HG03432 (cell line): ENCODE results near the gene DNAH7.

ENCODE experiments used
- ATAC-seq: cut with Tn5 transposase; IDR thresholded peaks from one replicate; pipeline ENCODE4 v1.9.1; 2021; ENCODE audit warnings: mild to moderate bottlenecking, moderate library complexity; ENCODE audit not compliant: unreplicated experiment

The DNAH7 gene

DNA sequence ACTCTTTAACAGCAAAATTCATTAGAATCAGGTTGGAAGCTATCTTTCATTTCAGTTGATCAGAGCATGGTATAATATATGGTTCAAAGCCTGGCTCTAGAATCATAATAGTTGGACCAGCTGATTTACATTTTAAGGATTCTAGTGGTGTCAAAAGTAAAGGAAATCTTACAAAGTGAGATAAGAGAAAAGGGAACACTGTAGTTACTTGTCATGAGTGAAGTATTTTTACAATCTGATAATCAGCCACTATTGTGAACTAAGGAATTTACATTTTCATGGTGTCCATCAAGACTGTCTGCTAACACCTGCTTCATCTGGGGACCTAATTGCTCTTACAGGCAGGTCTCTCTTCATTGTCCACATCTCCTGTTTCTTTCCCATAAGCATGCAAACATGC lies 250.5 kb downstream of the DNAH7 start:
- ATAC-seq, result no peak

DNA sequence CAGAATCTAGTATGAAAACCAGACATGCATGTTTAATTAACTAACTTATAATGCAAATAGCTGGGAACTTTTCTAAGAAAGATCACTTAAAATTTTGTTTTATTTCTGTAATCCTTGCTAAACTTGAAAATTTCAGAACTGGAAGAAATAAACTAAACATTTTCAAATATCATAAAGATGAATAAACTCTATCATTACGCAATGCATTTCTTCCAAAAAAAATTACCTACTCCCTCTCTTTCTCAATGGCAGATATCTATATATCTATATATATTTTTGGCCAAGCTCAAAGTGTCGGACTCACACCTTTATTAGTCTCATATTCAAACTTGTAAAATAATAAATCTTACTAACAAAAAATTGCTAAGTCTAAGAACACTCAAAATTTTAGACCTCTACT lies 253.6 kb downstream of the DNAH7 start:
- no peak for ATAC-seq

DNA sequence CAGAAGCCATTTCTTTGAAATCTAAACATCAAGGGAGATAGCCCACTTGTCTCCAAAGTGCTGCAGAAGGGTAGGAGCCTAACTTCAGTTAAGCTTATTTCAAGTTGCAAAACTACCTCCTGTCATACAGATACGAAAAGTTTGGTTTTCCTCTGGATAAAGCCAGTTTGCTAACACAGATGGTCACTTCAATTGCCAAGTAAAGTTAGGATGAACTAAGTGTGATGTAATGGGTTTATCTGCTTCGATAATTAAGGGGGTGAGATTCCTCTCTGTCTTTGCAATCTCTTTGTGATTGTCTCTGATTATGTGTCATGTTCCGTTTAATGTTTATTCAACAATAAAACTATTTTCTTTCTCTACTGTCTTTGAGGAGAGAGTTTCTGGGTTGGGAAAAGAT lies 255.2 kb downstream of the DNAH7 start:
- ATAC-seq, result no peak

DNA sequence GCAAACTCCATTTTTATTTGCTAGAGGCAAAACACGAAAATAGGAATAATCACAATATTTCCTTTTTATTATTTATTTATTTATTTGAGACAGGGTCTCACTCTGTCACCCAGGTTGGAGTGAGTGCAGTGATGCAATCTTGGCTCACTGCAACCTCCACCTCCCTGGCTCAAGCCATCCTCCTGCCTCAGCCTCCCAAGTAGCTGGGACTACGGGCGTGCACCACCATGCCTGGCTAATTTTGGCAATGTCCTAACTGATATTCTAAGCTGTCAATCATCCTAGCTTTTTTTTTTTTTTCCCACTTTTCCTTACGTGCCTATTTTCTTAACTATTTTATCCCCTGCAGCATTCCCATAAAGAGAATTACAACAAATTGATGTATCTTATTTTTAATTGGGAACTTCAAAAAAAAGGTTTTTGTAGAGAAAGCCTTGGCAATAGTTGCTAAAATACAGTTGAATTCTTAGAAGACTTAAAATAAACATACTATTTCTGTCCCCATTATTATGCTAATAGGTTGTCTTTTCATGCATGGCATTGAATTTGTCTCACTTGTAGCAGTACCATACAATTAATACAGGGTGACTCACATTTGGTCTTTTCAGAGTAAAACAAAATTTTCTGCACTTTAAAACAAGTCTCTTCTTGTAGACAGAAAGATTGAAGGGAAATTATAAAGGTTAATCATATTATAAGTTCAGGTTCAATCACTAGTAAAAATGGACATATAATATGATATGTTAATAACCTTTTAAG lies 258.1 kb downstream of the DNAH7 start:
- ATAC-seq, result no peak

DNA sequence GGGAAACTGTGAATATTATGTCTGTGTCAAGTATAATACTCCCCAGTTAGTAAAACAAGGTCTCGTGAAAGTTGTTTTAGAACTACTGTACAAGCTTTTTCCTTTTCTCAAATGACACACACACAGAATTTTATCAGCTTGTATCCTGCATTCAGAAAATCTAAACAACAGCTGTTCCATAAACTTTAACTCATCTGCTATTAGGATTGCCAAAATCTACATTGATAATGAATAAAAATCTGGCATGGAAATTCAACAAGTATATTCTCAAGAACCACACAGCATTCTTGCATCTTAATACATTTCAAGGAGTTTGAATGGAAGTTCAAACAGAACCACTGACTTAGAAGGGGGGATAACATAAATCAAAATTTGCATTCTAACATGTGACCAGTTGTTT lies 260.4 kb downstream of the DNAH7 start:
- ATAC-seq, result no peak

DNA sequence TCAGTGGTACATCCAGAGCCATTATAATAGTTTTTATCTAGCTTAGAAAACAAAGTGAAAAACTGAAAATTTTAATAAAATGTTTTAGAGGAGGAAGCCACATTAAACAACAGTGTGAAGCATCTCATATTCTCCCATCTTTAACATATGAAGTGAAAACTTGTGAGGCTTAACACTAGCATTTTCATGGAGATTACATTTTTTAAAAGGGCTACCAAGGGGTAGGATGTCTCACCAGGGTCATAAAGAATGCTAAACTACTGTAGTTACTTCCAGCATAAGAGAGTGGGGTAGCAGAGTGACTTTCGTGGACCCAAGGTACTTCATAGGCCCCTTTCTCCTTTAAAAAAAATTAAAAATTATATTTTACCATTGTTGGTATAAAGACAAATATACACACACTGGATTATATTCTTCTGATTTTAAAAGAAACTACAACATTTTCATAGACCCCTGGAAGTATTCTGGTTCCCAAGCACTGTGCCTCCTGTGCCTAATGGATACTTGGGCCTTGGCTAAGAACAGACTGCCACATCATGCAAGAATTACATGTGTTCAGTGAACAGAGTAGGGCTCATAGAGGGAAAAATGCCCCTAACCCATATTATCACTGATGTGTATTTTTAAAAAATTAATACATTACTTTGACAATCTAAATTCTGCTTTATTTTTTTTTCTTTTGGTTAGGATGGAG lies 263.2 kb downstream of the DNAH7 start:
- no peak for ATAC-seq

DNA sequence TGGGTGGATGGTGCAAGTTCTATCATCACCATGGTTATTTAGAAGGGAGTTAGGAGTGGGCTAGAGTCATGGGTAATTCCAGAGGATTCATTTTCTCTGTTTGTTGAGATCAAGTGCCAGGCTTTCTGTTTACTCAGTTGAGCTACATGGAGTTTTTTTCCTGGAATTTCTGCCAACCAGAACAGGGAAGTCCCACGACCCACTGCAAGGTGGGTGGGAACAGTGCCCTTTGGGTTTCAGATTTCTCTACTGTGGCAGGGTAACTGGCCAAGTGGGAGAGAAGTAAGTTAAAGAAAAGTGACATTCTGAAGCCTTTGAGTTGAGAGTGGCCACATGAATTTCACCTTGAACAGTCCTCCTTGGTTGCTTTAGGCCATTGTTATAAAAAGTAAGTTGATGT lies 272.8 kb downstream of the DNAH7 start:
- no peak for ATAC-seq

DNA sequence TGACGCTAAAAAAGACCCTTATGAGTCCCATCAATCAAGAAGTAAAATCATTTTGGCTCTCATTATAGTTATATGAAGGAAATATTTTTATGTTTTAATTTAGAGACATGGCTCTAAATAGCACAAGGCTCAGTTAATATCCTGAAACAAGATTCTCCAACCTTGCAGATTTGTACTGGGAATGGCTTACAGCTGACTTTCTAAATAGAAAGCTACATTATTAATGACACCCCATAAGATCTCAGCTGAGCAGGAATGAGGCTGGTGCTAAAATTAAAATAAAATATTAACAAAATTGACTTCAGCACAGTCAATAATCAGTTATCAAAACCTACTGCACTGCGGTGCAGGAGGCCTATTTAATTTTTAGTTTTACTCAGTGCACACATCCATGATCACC lies 274.8 kb downstream of the DNAH7 start:
- ATAC-seq, result no peak

DNA sequence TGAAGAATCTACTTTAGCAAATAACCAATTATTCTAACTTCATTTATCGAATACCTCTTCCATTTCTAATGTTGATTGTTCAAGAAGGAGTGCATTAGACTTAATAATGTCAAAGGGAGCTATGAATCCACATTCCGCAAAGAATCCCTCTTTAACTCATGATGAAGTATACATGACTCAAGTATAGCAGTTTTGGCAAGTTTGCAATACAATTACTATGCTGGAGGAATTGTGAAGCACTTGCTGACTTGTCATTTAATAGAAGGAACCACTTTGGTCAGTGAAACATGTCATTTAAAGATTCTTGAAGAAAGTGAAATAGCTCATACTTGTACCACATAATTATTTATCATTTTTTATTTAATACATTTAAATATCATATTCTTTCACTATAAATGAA lies 286.5 kb downstream of the DNAH7 start:
- ATAC-seq, result no peak

DNA sequence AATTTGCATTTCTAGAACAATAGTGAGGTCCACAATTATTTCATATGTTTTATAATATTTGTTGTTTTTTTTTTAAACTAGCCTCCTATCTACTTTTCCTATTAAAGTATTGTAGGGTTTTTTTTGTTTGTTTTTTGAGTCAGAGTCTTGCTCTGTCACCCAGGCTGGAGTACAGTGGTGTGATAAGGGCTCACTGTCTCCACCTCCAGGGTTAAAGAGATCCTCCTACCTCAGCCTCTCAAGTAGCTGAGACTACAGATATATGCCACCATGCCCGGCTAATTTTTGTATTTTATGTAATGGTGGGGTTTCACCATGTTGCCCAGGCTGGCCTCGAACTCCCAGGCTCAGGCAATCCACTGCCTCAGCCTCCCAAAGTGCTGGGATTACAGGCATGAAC lies 289.1 kb downstream of the DNAH7 start:
- ATAC-seq, result no peak

DNA sequence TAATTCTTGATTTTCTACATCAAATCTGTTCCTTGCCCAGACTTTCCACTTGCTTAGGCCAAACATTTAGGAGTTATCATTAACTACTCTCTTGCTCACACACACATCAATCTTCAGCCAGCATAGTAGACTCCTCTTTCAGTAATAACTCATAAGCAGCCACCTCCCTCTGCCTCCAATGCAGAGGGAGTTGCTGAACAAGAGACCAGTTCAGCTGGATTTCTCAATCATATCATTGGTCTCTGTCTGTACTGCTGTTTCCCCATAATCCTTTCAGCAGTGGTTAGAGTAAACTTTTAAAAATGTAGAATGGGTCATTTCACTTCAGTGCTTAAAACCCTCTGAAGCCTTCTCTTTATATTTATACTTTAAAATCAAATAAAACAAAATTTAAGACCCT lies 298.7 kb downstream of the DNAH7 start:
- no peak for ATAC-seq

DNA sequence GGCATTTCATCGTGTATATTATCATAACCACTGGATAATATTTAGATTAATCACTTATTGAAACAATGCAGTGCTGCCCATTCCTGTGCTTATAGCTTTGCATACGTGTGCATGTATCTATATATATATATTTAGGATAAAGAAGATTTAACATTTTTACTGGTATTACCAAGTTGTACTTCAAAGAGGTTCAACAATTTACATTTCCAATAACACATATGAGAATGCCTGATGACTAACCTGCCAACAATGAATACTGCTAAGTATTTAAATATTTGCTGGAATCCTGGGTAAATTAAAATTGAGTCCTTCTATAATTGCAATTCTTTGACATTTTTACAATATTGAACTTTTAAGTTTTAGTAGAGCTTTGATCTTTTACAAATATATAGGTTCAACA lies 300.2 kb downstream of the DNAH7 start:
- ATAC-seq, result no peak

DNA sequence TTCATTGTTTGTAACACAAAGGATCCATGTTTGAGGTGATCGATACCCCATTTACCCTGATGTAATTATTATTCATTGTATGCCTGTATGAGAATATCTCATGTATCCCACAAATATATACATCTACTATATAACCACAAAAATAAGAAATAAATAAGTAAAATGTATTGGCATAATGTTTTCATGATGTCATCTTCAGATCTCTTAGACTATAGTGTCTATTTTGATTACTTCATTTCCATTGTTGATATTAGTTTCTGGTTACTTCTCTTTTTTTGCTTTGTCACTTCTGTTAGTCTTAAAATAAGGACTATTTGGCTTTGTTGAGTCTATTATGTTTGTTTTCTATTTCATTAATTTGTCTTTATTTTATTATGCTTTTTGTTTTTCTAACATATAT lies 301.9 kb downstream of the DNAH7 start:
- no peak for ATAC-seq

DNA sequence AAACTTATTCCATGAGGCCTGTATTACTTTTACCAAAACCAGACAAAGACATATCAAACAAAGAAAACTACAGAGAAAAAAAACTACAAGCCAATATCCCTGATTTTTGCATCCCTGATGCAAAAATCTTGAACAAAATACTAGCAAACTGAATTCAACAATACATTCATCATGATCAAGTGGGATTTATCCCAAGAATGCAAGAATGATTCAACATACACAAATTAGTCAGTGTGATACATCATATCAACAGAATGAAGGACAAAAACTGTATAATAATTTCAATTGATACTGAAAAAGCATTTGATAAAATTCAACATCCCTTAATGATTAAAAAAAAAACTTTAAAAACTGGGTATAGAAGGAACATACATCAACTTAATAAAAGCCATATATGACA lies 304.8 kb downstream of the DNAH7 start:
- ATAC-seq, result no peak

DNA sequence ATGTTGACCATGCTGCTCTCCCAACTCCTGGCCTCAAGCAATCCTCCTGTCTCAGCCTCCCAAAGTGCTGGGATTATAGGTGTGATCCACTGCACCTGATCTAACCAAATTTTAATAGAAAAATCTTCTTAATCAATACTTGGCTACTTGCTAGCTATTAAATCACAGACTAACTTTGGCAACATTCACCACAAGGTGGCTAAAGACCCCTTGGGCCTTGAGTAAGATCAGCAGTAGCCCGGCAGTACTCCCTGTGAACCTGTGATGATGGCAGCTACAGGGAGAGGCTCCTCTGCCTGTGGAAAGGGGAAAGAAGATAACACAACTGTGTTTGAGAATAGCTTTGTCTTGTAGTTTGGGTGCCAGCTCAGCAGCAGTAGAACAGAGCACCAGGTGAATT lies 308.8 kb downstream of the DNAH7 start:
- ATAC-seq, result no peak

DNA sequence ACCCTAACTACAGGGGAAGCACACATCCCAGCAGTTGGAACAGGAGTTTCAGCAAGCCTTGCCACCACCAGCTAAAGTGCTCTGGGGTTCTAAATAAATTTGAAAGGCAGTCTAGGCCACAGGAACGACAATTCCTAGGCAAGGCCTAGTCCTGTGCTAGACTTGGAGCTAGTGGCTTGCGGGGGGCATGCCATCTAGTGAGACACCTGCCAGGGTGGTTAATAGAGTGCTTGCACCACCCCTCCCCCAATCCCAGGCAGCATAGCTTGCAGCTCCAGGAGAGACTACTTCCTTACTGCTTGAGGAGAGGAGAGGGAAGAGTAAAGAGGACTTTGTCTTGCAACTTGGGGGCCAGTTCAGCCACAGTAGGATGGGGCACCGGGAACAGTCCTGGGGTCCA lies 309.8 kb downstream of the DNAH7 start:
- no peak for ATAC-seq

DNA sequence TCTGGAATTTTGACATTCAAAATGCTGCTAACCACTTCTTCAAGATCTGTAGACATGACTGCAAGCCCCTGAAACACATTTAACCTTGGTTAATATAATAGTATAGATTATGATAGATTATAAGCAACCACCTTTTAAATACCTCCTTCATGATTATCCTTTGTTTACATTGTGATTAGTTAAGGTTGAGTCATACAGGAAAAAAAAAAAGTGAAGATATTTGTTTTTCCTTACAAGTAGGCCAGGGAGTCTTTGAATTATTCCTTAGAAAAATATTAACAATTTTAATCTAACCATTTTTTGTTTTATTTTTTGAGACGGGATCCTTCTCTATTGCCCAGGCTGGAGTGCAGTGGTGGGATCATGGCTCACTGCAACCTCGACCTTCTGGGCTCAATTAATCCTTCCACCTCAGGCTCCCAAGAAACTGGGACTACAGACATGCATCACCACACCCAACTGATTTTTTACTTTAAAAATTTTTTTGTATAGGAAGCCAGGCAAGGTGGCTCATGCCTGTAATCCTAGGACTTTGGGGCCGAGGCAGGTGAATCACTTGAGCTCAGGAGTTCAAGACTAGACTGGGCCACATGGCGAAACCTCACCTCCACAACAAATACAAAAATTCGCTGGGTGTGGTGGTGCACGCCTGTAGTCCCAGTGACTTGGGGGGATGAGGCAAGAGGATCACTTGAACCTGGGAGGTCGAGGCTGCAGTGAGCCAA lies 312.3 kb downstream of the DNAH7 start:
- ATAC-seq, result no peak

DNA sequence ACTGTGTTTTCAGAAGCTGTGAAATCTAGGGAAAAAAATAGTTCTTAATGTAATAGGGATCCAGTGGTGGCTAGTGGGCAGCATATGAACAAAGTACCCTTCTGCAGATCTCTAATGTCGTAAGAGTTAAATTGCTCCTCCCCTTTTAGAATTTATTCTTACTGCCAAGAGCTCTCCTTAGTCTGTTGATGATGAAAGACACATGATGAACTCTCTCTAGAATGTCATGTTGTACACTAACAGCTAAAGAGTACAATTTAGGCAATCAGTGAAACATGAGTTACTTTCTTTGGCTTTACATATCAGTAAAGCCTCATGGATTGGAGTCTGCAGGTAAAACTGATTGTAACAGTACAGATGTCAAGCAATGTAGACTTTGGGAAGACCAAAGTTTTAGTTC lies 327.4 kb downstream of the DNAH7 start:
- no peak for ATAC-seq

DNA sequence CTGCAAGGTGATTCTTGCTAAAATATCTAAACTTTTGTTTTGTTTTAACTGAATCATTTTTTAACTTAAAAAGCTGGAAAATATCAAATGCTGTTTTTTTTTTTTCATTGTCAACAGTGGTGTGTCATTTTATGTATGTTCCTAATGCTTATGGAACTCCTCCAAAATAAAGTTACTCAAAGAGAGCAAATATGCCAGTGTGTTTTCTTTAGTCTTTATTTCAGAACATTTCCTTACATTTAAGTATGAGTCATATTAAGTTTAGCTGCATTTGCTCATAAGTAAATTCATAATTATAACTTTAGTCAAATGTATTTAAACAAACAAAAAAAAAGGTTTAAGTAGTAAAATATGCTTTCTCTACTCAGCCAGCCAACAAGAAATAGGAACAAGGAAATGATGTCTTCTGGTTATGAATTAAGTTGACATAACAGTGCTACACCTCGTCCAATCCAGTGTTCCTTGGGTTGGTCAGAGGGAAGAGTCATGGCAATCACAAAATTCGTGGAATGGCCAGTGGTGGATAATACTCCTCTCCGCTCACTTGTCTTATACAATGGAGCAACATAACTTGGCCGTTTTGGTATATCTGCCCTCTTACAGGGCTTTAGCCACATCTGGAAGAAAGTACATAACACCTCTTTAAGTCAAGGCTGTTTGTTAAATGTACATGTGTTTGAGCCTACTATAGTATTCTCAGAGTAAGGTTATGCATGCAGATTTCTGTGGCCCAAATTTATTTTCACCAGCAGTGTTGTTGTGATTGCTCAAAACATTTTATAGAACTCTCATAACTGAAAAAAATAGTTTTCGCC lies 330.9 kb downstream of the DNAH7 start:
- no peak for ATAC-seq

DNA sequence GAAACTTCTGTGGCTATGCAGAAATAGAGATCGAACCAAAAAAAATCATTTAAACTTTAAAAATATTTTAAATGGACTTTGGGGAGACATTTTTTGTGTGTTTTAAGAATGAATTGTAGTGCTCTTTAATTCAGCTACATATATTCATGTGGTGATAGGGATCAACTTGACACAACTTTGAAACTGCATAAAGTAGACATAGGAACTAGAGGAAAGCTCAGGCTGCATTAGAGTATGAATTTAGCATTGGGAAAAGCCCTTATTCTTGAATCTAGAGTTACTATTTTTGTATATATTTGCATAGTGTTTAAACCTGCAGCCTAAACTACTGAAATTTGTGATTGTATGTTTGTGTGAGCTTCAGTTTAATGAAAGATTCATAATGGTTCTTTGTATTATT lies 333.3 kb downstream of the DNAH7 start:
- ATAC-seq, result no peak

DNA sequence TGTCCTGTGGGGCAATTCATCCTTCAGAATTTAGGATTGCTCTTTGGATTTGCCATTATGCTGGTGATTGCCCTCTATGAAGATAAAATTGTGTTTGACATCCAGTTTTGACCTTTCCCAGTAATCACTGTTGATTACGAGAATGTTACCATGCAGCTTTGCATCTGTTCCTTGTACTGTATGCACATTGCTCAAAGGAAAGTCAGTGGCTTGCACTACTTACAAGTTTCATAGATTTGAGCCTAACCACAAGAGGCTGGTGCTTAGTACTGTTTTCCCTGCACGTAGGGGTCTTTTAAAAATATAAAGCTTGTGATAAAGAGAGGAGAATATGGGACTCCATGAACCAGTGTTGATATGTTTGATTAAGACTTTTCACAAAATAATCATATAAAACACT lies 333.7 kb downstream of the DNAH7 start:
- no peak for ATAC-seq
